ENCODE measurements around the gene EIF5A.

The EIF5A gene

GRCh38 chr17:7285679-7286078 is 21.7 kb upstream of the EIF5A start:
- no peak for DNase-seq (ENCODE audit: low read depth)

- no peak for DNase-seq (ENCODE audit: low read depth)
Observed at GRCh38 chr17:7289256-7290032, 18.0 kb upstream of the EIF5A start.

GRCh38 chr17:7290166-7290565 is 17.3 kb upstream of the EIF5A start:
- DNase-seq (ENCODE audit: low read depth) = no peak

- no peak for DNase-seq (ENCODE audit: low read depth)
Observed at GRCh38 chr17:7290685-7291084, 16.7 kb upstream of the EIF5A start.

GRCh38 chr17:7292194-7292593 is 15.2 kb upstream of the EIF5A start:
- no peak for DNase-seq (ENCODE audit: low read depth)

- DNase-seq (ENCODE audit: low read depth) = no peak
Observed at GRCh38 chr17:7292729-7293128, 14.7 kb upstream of the EIF5A start.

- no peak for DNase-seq (ENCODE audit: low read depth)
Observed at GRCh38 chr17:7293159-7293558, 14.3 kb upstream of the EIF5A start.

GRCh38 chr17:7293816-7294613 is 13.4 kb upstream of the EIF5A start:
- DNase-seq (ENCODE audit: low read depth) = no peak

GRCh38 chr17:7294614-7295153 is 12.7 kb upstream of the EIF5A start, which contains the start of gene YBX2:
TSS of gene YBX2 (minus strand) at chr17:7294639. CDS start at chr17:7294500, 139 bp downstream.
- DNase-seq (ENCODE audit: low read depth) = peak; percentile 59

GRCh38 chr17:7295230-7296180 is 11.9 kb upstream of the EIF5A start:
- DNase-seq (ENCODE audit: low read depth) = no peak

- DNase-seq (ENCODE audit: low read depth) = peak; percentile 49
Observed at GRCh38 chr17:7296189-7296861, 11.1 kb upstream of the EIF5A start.

- DNase-seq (ENCODE audit: low read depth) = no peak
Observed at GRCh38 chr17:7304179-7304578, 3.2 kb upstream of the EIF5A start.

- peak; percentile 31 for DNase-seq (ENCODE audit: low read depth)
Observed at GRCh38 chr17:7307686-7308624, 527 bp downstream of the EIF5A start.

GRCh38 chr17:7308625-7309433 is 1.4 kb downstream of the EIF5A start:
- peak; percentile 77 for DNase-seq (ENCODE audit: low read depth)

- DNase-seq (ENCODE audit: low read depth) = no peak
Observed at GRCh38 chr17:7309628-7310027, 2.2 kb downstream of the EIF5A start.

- DNase-seq (ENCODE audit: low read depth) = no peak
Observed at GRCh38 chr17:7311110-7311705, 3.8 kb downstream of the EIF5A start.

- no peak for DNase-seq (ENCODE audit: low read depth)
Observed at GRCh38 chr17:7312432-7313087, 5.1 kb downstream of the EIF5A start.
